NCI-H1694 treated with DMSO at 0.1 percent for 48 hours (cell line): Measurements from ENCODE around the gene C4orf33.
"Not testable (repeated sequence)": the region's sequence is repeated elsewhere in the genome, so short reads cannot be mapped to it uniquely, and the experiment has no call there.

ENCODE experiments used
- DNase-seq: peaks from one replicate; lab custom pipeline; 2025; lab: John Stamatoyannopoulos, UW

Gene C4orf33, protein sequence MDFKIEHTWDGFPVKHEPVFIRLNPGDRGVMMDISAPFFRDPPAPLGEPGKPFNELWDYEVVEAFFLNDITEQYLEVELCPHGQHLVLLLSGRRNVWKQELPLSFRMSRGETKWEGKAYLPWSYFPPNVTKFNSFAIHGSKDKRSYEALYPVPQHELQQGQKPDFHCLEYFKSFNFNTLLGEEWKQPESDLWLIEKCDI

DNA sequence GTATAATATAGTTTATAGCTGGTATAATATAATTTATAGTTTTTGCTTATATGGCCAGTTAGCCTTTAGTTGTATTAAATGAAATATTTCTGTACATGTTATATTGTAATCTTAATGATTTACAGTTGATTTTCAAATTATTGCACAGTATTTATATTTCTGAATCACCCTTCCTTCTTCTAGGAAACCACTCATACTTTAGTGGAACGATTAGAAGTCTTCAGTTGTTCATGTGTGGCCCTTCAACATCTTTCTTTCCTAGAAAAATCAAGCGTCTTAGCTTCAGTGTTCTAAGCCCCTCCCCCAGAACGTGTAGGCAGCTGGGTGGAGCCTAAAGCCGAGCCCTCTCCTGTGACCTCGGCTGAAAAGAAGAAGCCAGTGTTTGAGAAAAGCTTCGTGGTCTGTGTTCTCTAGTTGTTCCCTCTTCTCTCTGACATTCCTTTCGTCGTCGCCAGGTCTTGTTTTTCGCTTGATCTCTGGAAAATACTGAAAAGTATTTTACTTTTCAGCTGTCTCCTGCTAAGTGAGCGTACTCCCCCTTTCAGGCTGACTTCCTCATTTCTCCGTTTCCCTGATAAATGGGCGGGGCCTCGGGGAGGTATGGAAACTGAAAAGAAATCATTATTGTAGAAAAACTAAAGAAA is at the start of gene C4orf33:
Gene C4orf33 (plus strand): TSS at position 342 of the 644 bp plus-strand sequence. CDS start 6,459 bp downstream, outside the sequence.
- no peak for DNase-seq

DNA sequence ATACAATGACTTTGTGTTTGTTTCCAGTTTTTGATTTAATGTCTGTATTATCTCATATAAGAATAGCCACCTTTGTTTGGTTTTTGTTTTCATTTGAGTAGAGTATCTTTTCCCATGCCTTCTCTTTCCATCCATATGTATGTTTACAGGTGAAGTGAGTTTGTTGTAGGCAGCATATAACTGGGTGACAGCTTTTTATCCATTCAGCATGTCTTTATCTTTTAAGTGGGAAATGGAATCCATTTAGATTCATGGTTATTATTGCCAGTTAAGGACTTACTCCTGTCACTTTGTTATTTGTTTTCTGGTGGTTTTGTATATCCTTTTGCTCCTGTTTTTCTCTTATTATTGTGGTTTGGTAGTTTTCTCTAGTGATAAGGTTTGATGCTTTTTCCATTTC is 36.9 kb upstream of the C4orf33 start:
- DNase-seq = no peak

DNA sequence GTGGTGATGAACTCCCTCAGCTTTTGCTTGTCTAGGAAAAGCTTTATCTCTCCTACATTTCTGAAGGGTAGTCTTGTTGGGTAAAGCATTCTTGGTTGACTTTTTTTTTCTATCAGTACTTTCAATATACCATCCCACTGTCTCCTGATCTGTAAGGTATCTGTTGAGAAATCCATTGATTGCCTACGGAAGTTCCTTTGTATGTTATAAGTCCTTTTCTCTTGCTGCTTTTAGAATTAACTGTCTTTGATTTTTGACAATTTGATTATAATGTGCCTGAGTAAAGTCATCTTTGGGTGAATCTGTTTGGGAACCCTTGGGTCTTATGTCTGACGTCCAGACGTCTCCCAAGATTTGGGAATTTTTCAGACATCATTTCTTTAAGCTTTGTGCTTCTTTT is 33.4 kb upstream of the C4orf33 start:
- DNase-seq = no peak

DNA sequence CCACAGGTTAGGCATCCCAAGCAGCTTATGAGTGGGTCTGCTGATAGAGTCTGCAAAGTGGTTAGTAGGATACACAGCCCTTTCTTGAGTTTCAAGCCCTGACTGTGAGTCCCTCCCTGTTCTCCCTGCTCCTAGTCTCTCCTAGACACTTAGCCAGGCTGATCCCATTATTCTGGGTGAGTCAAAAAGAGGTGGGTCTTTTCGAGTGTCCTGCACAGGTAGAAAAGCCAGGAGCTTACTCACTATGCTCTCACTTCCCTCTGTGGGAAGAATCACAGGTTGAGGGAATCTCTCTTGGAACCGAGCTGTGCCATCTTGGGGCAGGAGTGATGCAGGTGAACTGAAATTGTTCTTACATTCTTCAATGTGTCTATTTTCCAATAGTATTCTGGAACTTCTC is 32.3 kb upstream of the C4orf33 start:
- no peak for DNase-seq

DNA sequence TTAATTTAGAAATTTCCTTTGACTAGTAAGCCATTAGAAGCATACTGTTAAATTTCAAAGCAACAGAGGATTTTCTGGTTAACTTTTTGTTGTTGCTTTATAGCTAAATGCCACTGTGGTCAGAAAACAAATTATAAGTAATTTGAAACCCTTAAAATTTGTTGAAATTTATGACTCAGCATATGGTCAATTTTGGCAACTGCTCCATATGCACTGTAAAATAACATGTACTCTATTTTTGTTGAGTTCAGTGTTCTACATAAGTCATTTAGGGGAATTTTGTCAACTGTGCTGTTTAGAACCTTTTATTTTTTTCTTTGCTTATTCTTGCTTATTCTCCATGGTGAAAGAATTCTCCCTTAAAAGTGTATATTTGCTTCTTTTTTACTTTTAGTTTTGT is 31.2 kb upstream of the C4orf33 start:
- no peak for DNase-seq

DNA sequence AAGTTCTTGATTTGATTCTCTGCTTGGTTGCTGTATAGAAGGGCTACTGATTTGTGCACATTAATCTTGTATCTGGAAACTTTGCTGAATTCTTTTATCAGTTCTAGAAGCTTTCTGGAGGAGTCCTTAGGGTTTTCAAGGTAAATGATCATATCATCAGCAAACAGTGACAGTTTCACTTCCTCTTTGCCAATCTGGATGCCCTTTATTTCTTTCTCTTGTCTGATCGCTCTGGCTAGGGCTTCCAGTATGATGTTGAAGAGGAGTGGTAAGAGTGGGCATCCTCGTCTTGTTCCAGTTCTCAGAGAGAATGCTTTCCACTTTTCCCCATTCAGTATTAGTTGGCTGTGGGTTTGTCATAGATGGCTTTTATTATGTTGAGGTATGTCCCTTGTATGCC is 26.4 kb upstream of the C4orf33 start:
- not testable (repeated sequence) for DNase-seq

DNA sequence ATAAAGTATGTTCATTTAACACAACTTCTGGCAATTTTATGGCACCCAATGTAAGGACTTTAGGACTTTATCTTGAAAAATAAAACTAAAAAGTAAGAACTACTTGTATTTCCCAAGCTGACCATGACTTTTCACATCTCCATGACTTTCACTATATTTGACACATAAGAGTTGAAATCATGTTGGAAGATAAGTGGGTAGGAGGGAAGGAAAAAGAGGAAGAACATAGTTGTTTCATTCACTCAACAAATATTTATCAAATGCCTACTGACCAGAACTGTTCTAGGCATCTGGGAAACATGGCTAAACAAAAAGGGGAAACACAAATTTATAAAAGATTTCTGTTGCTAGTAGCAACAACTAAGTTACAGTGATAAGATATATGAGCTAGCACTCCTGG is 18.6 kb upstream of the C4orf33 start:
- DNase-seq = no peak

DNA sequence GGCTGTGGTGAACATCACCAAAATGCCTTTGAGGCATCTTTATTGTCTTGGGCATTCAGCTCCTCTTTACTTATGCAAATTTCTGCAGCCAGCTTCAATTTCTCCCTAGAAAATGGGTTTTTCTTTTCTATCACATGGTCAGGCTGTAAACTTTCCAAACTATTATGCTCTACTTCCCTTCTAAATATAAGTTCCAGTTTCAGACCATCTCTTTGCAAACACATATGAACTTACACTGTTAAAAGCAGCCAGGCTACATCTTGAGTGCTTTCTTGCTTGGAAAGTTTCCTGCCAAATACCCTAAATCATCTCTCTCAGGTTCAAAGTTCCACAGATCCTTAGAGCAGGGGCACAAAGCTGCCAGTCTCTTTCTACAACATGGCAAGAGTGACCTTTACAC is 15.8 kb upstream of the C4orf33 start:
- DNase-seq = no peak

DNA sequence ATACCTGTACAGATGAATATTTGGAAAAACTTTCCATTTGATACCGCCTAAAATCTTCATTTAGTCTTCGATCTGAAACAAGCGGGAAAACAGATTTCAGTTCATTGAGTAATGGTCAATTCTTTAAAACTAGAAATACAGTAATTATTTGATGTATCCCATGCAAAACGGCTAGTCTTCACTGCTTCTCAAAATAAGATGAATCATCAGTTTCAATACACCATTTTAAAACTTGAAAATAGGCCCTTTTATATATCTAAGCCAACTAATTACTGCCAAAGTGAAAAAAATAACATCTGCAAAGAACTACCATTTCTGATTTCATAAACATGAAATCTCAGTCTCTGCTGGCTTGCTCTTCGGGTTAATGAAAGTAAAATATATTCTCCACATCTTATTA is 13.7 kb upstream of the C4orf33 start:
- DNase-seq = no peak

DNA sequence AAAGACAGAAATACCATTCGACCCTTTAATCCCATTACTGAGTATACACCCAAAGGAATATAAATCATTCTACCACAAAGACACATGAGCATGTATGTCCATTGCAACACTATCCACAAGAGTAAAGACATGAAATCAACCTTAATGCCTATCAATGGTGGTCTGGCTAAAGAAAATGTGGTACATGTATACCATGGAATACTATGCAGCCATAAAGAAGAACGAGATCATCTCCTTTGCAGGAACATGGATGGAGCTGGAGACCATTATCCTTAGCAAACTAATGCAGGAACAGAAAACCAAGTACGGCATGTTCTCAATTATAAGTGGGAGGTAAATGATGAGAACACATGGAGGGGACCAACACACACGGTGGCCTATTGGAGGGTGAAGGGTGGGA is 10.5 kb upstream of the C4orf33 start:
- no peak for DNase-seq

DNA sequence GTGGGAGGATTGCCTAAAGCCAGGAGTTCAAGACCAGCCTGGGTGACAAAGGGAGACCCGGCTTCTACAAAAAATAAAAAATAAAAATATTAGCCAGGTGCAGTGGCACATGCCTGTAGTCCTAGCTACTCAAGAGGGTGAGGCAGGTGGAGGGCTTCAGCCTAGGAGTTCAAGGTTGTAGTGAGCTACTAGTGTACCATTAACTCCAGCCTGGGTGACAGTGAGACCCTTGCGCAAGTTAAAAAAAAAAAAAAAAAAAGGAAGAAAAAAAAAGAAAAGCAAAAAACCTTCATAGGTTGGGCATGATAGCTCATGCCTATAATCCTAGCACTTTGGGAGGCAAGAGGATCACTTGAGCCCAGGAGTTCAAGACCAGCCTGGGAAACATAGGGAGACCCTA is 8.4 kb upstream of the C4orf33 start:
- no peak for DNase-seq

DNA sequence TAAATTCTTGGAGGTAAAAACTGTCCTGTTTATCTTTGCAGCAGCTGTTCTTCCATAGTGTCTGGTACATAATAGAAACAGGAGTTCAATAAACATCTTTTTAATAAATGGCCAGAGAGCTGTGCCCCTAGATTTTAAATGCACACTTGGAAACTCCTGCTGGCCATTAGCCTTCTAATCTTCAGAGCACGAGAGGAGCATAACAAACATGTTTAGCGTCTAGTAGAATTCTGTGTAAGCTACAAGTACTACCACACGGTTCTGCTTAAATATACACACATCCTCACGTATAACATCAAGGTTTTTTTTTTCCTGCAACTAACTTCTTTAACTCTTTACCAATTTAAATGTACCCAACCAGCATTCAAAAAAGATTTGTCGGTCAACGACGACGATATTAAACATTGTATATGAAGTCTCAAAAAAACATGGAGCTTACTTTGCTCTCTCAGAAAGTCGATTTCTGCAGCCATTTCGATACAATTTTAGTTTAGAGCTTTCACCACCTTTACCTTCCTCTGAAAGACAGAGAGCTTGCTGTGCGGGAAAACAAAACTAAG is 3.2 kb upstream of the C4orf33 start:
- DNase-seq = no peak

DNA sequence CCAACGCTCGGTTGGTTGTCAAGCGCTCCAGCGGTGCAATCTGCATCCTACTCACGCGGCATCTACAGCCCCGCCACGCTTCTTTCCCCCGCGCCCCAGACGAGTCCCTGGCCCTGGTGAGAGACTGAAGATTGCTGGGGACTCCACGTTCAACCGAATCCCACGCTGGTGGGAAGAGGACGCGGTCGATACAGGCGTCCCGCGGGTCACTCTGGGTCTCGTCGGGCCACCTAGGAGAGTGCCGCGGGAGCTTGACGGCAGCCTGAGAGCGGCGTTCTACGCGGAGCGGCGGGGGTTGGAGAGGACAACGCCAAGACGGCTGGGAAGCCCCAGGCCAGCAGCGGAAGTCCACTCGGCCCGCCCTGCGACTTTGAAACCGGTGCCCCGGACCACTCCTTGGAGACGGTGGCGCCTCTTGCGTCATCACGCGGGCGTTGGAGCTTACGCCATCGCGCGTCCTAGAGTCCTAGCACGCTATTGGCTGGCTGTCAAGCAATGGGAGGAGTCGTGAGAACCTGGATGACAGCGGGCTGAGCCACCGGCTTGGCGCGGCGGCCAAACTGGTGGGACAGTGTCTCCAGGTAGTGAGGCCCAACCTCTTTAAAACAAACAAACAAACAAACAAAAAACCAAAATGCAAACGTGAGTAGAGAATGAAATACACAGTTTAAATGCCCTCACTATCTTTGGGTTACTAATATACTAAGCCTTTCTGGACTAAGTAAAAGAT is 2.6 kb upstream of the C4orf33 start, which contains the start of gene SCLT1:
Gene SCLT1 (minus strand): TSS at position 349 of the 730 bp plus-strand sequence. CDS start 436 bp downstream, outside the sequence.
- DNase-seq = peak; percentile 81

DNA sequence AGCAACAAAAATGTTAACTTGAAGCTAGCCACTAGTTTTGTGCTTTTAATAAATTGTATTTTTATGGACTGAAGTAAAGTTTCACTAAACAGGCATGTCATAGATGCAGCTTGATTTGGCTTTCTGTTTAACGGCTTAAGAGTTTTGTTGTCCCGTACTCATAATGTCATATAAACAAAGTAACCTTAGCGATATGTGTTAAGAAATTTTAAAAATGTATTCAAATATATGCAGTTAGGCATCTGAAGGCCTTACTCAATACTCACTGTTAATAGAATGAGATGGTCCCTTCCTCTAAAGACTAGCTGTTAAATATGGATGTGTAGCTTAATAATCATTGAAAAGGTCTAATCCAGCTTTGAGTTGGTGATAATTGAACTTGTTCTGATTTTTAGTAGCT is 1.6 kb upstream of the C4orf33 start:
- no peak for DNase-seq

DNA sequence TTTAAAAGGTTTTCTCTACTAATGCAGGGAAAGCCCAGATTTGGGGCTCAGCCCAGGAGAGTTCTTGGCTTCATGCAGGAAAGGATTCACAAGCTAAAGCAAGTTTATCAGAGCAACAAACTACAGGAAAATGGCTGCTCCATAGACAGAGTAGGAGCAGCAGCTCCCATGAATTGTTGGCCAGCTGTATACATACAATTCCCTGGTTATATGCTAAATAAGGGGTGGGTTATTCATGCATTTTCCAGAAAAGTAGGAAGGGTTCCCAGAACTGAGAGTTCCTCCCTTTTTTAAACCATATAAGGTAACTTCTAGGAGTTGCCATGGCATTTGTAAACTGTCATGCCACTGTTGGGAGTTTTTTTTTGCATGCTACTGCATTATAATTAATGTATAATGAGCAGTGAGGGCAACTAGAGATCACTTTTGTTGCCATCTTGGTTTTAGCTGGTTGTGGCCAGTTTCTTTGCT is 2.6 kb downstream of the C4orf33 start:
- DNase-seq = no peak

DNA sequence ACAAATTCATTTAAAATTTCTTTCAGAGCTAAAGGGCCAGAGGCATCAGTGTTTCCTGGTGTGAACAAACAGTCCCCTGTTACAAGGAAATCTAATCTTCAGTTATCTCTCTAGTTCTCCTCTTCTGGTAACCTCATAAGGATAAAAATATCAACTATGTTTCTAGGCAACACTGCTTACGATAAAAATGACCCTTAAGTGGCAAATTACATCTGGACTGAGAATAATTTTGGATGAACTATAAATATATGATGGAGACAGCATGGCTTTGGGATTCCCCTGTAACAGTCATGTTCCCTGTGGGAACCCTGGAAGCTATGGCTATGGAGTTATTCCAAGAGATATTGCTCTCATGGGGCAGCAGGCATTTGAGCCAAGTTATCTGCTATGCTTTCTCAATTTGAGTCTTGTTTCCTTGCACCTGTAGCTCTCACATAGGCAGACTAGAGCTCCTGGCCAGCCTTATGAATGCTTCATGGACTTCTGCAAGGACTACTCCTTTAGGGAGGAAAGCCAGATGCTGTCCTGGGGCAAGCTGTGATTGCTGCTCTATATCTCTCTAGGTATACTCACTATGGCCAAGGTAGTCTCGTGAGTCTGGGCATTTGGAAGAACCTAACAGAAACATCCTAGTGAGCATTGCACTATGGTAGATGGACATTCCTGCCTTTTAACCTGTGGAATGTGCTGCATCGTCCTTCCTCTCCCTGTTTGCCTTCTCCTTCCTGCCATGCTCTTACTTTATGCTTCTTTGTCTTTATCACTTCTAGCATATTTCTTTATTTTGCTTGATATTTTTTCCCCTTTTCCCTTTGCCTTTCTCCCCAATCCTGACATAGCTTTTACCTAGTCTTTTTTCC is 14.2 kb downstream of the C4orf33 start:
- no peak for DNase-seq

DNA sequence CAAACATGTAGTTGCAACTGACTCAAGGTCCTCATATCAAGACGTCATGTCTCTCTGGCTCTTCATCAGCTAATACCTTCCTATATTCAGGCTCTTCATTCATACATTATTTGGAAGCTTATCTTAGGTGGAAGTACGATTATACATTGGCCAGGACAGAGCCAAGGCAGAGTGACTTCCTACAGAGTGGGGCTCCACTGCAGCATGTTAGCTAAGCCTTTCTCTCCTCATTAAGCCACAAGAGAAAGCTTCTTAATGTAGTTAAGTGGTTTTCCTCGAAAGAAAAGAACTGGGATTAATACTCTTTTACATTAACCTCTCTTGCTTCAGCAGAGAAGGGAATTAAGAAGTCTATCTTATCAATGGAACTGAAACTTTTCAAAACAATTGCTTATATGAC is 15.0 kb downstream of the C4orf33 start:
- DNase-seq = no peak

DNA sequence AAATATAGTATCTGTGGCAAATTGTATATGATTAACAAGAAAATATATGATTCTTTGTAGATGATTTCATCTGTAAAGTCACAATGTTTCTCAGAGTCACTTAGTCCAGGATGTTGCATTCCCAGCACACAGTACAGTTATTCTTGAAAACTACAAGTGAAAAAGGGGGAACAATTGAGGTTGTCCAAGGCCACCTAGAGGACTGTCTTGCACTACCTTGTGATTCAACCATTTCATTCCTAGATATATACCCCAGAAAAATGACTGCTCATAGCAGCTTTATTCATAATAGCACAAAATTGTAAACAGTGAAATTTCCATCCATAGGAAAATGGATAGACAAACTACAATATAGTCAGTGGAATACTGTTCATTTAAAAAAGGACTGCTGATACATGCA is 16.0 kb downstream of the C4orf33 start:
- DNase-seq = no peak

DNA sequence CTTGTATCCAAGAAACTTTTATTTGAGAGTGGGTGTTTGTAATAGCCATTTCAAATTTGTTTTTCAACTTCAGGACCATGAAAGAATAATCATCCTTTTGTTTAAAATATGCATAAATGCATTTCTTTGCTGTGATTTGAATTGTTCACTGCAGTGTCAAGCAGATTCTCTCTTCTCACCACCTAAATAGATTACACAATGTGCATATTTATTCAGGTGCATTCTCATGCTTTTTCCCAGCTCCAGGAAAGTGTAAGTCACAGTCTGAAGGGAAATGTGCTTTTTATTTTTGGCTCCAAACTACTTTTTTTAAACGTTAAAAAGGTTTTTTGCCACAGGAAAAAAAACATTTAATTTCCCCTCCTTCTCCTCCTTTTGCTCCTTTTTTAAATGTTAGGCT is 17.5 kb downstream of the C4orf33 start:
- DNase-seq = no peak

DNA sequence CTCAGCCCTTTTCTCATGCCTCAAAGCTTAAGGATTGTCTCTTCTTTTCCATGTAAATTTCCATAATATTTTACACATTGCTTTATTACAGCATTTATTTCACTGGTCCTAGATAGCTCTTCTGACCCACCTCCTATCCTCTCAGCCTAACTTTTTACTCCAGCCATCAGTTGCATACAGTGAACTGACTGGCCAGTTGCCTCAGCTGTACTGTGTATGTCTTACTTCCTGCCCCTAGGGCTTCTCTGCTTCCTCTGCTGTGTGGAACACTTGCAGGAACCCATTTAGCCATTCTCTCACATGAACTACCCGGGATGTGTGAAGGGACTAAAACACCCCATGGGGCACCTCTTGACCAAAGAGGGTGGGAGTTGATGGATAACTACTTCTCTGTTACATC is 18.0 kb downstream of the C4orf33 start:
- no peak for DNase-seq

DNA sequence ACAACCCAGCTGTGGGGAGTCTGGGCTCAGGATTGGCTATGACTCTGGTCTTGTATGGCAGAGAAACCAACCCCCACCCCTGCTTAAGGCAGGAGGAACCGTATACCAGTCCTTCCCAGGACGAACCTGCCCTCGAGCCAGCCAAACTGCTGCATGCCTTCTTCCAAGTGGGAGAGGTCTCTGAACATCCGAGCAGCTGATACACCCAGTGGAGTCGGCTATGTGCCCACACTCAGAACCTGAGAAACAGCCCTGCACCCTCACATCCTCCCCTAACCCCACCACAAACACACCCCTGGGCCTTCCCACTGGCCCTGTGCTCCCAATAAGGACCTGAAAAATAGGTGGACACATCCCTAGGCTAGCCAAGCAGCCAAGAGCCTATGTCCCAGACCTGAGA is 21.8 kb downstream of the C4orf33 start:
- no peak for DNase-seq

DNA sequence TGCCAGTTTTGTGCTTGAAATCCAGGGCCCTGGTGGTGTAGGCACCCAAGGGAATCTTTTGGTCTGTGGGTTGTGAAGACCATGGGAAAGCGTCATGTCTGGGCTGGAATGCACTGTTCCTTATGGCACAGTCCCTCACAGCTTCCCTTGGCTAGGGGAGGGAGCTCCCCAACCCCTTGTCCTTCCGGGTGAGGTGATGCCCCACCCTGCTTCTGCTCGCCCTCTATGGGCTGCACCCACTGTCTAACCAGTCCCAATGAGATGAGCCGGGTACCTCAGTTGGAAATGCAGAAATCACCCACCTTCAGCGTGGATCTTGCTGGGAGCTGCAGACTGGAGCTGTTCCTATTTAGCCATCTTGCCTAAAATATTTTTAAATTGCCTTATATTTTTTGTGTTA is 30.7 kb downstream of the C4orf33 start:
- not testable (repeated sequence) for DNase-seq
